Tibial nerve (tissue), 4 donors: Measurements from ENCODE around the gene ARHGEF9.
"Not testable (repeated sequence)": the region's sequence is repeated elsewhere in the genome, so short reads cannot be mapped to it uniquely, and the experiment has no call there.

ENCODE experiments used
- CTCF ChIP-seq, 5 experiments: fragments of 200-600 bp in 3 of 5; fragments of 450-650 bp in 2 of 5; sonication (generic) in 3 of 5; IDR thresholded peaks; one replicate each; pipeline ENCODE4 v1.5.1; 2016 to 2019; ENCODE audit warnings: antibody characterized with exemption in 5 of 5, mild to moderate bottlenecking in 3 of 5, moderate library complexity in 2 of 5
- EP300 ChIP-seq, 2 donors: sonication (generic); formaldehyde crosslinking; IDR thresholded peaks; one replicate each; pipeline ENCODE4 v1.6.1; 2017; ENCODE audit warnings: antibody characterized with exemption in 2 of 2, mild to moderate bottlenecking in 1 of 2
- POLR2A ChIP-seq, 2 donors: fragments of 450-650 bp; IDR thresholded peaks; one replicate each; pipeline ENCODE4 v1.6.1; 2017; ENCODE audit warnings: antibody characterized with exemption in 2 of 2, mild to moderate bottlenecking in 2 of 2, moderate library complexity in 2 of 2

GRCh38 chrX:63645748-63646147 is 139.3 kb downstream of the ARHGEF9 start:
- TF ChIP-seq POLR2A, EP300, CTCF (IDR thresholded peaks at IDR 0.05): not testable (repeated sequence)
